ENCODE data around the gene GATD1. TPM values are rescaled to one million over a fixed set of nuclear protein-coding genes. Genes with fewer than 3 reads are reported as not detected.

Gene GATD1
- total and polyA plus RNA-seq, 10 of the 15 experiments (the other 5 are each of a cell fraction or from before 2014, with no cell fraction given), result 1.2 to 92.6 (median 22.3) TPM

GRCh38 chr11:788953-789940, 12.0 kb upstream of the GATD1 start:
- H4K20me1 ChIP-seq (ENCODE audit: control insufficient read depth, insufficient read depth), result no peaks in the 10 kb centered on the region
- H3K27ac ChIP-seq (ENCODE audit: control insufficient read depth, insufficient read depth), result peak overlapping the region; percentile 11; the same call in 1 of the 2 replicates
- FAIRE-seq (no peak), ATAC-seq (peak; percentile 52), DNase-seq (ENCODE audit: low read depth, low spot score) (no peak)
- ChIA-PET POLR2A (interaction anchor here (0.6 kb wide), 1 partner anchor 157 kb away, joined by 4 read pairs; no protein-coding TSS in a partner anchor), CTCF (no interaction called here), RAD21 (ENCODE audit: unreplicated experiment) (no interaction called here), SMC1A (ENCODE audit: uncharacterized antibody, unreplicated experiment) (no interaction called here)
- H3K27me3 ChIP-seq (replicated peaks in 1 of 2; ENCODE audit: control insufficient read depth in 2 of 2, insufficient read depth in 2 of 2, low read length in 1 of 2), result no peaks in the 10 kb centered on the region
- BruUV-seq (replicated peaks), result no TSS peak
- H2AFZ ChIP-seq (ENCODE audit: control insufficient read depth, low read depth, low read length), result no peak overlapping the region
- intact Hi-C loops (cut with micrococcal nuclease; ENCODE audit: unreplicated experiment), result no loop called here
- TF ChIP-seq NR2F1 (conservative IDR thresholded peaks at IDR 0.05) (peak; percentile 59; the same call in 1 of the 2 replicates), RUNX3 (IDR thresholded peaks at IDR 0.05; ENCODE audit: low read length) (peak; percentile 46), JUND (IDR thresholded peaks at IDR 0.05; ENCODE audit: low read depth, low read length) (no peak), RELA (IDR thresholded peaks at IDR 0.05; ENCODE audit: borderline replicate concordance, partially characterized antibody) (no peak), BRCA1 (IDR thresholded peaks at IDR 0.05; ENCODE audit: low read depth, low read length) (no peak), ASH2L (IDR thresholded peaks at IDR 0.05; ENCODE audit: borderline replicate concordance, low read depth) (no peak), POLR2A (IDR thresholded peaks at IDR 0.05; ENCODE audit: low read depth, low read length) (0 out of 2 replicates have a peak, but pooled peaks have one; percentile 6), POU2F2 (IDR thresholded peaks at IDR 0.05; ENCODE audit: borderline replicate concordance, low read depth, low read length) (no peak), BHLHE40 (IDR thresholded peaks at IDR 0.05; ENCODE audit: borderline replicate concordance in 1 of 2, low read depth in 2 of 2, low read length in 1 of 2) (peak in 1 of 2 experiments; percentile 59; a peak in 2 of 4 replicates), ESRRA (IDR thresholded peaks at IDR 0.05; ENCODE audit: low read length) (peak; percentile 80; the same call in 1 of the 2 replicates), ZNF687 (IDR thresholded peaks at IDR 0.05) (no peak), TCF3 (IDR thresholded peaks at IDR 0.05; ENCODE audit: borderline replicate concordance, insufficient read depth, low read depth, low read length) (peak; percentile 88), SP1 (IDR thresholded peaks at IDR 0.05; ENCODE audit: low read depth, low read length) (no peak), TCF12 (IDR thresholded peaks at IDR 0.05; ENCODE audit: low read depth, low read length) (peak; percentile 94), USF1 (IDR thresholded peaks at IDR 0.05; ENCODE audit: borderline replicate concordance, extremely low read length, insufficient read depth, low read depth, low read length) (no peak)
- no peaks in the 10 kb centered on the region for H3K9me3 ChIP-seq (replicated peaks; ENCODE audit: control insufficient read depth, insufficient read depth, low read length)
- 15% methylated on average over 31 of the region's 31 CpGs for WGBS (ENCODE audit: insufficient coverage, insufficient replicate concordance, low lambda C conversion rate, missing lambda C conversion rate)
- H3K4me3 ChIP-seq, result peak overlapping the region; percentile 63; the same call in 1 of the 2 replicates
- H3K79me2 ChIP-seq (ENCODE audit: control insufficient read depth, insufficient read depth, low read length), result no peaks in the 10 kb centered on the region
- peaks cover 0 to 9% of the 10 kb centered on the region in 2 experiments; a peak in 2 of 4 replicates for H3K36me3 ChIP-seq (ENCODE audit: control insufficient read depth in 2 of 2, insufficient read depth in 2 of 2, low read length in 1 of 2)
- peaks cover 7% of the 10 kb centered on the region for H3K4me1 ChIP-seq (ENCODE audit: control insufficient read depth, insufficient read depth, low read length)
- peak overlapping the region; percentile 59 for H3K4me2 ChIP-seq (ENCODE audit: control insufficient read depth, insufficient read depth)
- peak overlapping the region; percentile 56 for H3K9ac ChIP-seq (ENCODE audit: control insufficient read depth, insufficient read depth, low read length)
- in situ Hi-C loops (cut with MboI), result no loop called here

Measured in GM12878 (cell line).